H4 (cell line): ENCODE measurements around the gene CCDC8. TPM values are rescaled to one million over a fixed set of nuclear protein-coding genes. Genes with fewer than 3 reads are reported as not detected.
"Not testable (repeated sequence)": the region's sequence is repeated elsewhere in the genome, so short reads cannot be mapped to it uniquely, and the experiment has no call there.

Experiments
- DNase-seq: peaks from one replicate; pipeline ENCODE4 v3.0.0-alpha.2; 2015; ENCODE audit warnings: low spot score
- total RNA-seq: library from RNA; depleted of rRNA; stranded (reverse); fragments of >200 nt; shearing (Covaris generic); gene quantifications from 2 replicates; pipeline ENCODE4 v1.2.3, GENCODE V29; 2014

Gene CCDC8
- total RNA-seq, 1 experiment from 2014 or later: not detected

DNA sequence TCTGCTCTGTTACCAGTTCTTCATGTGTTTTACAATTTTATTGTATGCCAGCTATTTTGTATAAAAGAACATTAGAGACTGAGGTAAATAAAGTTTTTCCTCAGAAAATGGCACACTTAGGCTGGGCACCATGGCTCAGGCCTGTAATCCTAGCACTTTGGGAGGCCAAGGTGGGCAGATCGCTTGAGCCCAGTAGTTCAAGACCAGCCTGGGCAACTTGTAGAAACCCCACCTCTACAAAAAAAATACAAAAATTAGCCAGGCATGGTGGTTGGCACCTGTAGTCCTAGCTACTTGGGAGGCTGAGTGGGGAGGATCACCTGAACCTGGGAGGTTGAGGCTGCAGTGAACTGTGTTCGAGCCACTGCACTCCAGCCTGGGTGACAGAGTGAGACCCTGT lies 32.0 kb downstream of the CCDC8 start:
- no peak for DNase-seq

DNA sequence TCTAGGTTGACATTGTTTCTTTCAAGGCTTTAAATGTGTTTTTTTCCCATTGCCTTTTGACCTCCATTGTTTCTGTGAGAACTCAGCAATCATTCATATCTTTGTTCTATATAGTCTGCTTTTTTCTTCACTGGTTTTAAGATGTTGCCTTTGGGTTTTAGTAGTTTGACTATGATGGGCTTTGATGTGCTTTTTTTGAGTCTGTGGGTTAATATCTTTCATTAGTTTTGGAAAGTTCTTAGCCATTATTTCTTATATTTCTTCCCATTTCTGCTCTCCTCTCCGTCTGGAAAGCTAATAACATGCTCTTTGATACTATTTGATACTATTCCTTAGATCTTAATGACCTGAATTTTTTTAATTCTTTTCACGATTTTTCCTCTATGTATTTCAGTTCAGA lies 32.7 kb downstream of the CCDC8 start:
- no peak for DNase-seq

DNA sequence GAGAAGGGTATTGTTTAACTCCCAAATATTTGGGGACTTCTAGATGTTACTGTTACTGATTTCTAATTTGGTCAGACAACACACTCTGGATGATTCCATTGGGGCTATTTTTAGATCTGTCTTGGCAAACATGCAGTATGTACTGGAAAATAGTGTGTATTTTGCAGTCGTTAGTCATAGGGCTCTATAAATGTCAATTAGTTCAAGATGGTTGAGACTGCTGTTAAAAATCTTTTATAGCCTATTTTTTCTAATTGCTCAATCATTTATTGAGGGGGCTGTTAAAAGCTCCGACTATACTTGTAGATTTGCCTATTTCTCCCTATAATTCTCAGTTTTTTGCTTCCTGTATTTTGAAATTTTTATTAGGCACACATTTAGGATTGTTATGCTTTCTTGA lies 35.1 kb downstream of the CCDC8 start:
- DNase-seq: no peak

DNA sequence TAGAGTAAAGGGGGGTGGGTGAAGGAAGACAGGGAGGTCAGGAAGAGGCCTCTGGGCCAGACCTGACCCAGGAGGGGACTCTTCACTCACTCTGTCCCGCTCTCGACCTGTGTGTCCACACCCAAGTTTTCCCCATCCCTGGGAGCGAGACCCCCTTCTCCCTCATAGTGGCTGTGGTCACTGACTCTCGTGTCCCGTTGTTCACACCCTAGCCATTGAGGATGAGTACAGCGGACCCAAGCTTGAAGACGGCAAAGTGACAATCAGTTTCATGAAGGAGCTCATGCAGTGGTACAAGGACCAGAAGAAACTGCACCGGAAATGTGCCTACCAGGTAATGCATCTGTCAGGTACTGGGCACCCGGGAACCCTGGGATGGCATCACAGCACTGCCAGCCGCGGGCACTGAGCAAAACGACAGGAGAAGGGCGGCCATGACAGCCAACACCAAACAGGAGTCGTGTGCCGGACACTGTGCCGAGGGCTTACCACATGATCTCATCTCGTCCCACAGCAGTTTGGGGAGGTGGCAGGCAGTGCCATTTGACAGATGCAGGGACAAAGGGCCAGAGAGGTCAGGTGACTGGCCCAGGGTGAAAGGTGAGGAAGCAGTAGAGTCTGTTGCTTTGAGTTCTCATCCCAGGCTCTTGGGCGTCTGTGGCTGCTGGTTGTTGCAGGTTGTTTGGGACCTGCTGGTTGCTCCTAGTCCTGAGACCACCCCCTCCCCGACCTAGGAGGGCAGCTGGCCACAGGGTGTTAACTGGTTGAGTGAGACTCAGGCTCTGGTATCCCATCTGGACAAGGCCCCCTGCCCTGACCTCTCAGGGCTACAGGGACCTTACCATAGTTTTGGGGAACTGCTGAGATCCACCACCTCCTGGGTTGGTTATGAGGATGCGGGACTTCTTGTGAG lies 36.9 kb downstream of the CCDC8 start:
- DNase-seq: no peak

DNA sequence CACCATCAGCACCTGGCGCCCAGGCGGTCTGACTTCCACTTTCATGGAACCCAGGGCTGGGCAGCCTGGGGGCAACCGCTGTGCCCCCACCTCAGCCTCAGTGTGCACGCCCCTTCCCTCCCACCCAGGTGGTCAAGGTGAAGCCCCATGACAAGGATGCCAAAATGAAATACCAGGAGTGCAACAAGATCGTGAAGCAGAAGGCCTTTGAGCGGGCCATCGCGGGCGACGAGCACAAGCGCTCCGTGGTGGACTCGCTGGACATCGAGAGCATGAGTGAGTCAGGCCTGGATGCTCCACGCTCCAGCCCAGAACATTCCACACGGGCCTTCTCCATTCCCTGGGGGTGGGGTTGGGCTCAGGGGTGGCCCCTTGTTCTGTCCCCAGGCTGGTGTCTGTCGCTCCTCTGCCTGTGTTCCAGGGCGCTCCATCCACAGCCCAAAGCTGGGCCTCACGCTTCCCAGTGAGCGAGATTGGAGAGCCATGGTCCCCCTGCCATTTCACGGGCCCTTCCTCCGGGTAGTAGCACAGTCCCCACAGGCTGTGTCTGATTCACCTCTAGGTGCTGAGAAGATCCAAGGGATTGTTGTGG lies 37.8 kb downstream of the CCDC8 start:
- DNase-seq: not testable (repeated sequence)

DNA sequence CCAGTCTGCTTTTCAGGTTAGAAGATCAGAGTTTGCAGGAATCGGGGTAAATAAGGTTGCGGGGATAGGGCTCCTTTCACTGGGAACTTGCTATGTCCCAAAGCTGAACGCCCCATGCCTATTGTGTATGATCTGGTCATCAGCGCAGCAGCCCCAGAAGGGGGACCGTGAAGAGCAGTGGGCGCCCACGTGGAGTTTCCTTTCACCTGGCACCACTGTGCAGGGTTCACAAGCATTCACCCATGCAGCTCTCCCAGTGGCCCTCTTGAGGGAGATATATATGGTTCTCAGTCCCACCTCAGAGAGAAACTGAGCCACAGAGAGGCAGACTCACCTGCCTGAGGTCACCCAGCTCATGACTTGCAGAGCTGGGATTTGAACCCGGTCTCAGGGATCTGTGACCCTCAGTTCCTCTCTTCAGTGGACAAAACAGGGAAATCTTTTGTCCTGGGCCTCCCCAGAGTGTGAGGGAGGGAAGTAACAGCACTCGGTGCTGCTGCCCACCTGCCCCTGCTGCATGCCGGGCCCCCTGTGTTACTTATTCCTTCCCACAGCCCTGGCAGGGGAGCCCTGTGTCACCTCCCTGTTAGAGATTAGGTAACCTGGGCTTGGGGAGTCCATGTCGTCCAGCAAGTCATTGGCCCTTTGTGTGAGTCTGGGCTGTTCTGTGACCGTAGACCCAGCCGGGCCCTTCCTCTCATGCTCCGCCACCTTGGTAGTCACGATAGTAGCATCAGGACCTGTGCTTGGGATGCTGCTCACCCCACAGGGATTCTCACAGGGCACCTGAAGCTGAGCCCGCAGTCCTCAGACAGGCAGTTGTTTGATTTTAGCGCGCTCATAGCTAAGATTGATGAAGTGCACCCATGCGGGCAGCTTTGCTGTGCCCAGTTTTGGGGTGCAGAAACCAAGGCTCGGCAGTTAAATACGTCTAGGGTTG lies 38.6 kb downstream of the CCDC8 start:
- no peak for DNase-seq

DNA sequence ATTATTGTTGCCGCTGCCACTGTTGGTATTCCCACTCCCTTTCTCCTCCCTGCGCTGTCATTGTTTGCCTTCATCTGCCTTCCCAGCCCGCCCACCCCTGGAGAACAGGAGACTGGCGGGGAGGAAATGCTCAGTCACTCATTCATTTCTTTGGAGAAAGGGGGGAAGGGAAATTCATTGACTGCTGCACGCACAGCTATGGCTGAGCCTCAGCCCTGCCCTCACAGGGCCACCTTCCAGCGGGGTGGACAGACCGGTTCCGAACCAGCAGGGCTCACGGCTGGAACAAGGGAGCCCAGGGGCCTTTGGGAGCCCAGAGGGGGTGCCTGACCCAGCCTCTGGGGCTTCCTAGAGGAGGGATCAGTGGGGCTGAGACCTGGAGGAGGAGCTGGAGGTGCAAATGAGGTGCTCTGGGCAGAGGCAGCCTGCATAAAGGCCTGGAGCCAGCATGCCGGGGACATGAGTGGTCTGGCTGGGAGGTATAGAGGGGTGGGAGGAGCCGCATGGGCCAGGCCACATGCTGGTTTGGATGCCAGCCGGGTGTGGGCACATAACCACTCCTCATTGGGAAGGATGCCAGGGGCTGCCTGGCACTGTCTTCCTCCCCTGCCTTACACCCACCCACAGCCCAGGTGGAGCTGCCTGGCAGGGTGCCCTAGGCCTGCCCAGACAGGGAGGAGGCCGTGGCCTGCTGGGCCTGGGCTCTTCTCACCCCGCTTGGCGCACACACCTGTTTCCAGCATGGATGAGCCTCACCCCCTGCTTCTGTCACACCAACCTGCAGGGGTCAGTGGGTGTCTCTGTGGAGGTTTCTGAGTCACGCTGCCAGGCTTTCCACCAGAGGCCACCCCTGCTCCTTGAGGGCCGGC lies 39.6 kb downstream of the CCDC8 start:
- DNase-seq: peak; percentile 97

DNA sequence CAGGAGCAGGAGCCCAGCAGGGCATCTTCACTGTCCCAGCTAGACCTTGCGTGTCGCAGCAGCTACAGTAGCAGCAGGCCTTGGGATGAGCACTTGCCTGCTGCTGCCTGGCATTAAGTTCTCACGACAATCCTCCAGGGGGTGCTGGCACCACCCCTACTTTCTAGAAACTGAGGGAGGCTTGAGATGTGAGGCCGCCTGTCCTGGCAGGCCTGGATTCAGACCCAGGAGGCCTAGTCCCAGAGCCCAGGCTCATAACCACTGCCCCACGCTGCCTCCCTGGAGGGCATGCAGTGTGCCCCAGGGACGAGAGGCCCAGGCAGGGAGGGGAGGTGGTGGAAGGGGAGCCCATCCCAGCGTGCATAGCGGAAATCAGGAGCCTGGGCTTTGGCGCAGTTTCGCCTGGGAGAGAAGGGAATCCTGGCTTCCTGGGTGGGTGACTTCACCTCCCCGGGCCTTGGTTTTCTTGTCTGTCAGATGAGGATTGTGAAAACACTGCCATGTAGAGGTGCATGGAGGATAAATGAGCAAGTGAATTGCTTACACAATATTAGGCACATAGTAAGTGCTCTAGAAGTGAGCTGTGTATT lies 40.4 kb downstream of the CCDC8 start:
- DNase-seq: peak; percentile 49

DNA sequence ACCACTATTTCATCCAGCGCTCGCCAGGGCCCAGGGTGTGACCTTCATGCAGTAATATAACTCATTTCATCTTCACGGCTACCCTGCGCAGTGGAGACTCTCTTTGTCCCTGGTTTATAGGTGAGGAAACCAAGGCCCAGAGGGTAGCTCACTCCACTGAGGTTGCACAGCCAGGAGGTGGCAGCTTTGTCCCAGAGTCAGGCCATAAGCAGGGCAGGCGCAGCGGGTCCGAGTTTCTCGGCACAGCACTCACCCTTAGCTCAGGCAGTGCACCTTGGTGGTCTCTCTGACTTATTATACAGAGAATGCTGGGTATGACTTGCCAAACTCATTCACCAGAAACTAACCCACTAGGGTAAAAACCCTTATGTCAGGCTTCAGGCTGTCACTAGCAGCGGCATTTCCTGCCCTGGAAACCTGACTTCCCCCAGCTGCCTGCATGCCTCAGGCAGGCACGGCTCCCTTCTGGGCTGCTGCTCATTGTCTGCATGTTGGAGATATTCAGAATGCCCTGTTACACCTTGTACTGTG lies 41.9 kb downstream of the CCDC8 start:
- no peak for DNase-seq

DNA sequence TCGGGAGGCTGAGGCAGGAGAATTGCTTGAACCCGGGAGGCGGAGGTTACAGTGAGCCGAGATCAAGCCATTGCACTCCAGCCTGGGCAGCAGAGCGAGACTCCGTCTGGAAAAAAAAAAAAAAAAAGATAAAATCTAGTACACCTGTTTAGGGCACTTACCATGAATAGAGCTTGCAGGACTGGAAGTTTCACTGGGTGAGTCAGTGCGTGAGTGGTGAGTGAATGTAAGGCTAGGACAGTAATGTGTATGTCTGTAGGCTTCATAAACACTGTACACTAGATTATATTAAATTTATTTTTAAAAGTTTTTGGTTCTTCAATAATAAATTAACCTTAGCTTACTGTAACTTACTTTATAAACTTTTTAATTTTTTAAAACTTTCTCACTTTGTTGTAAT lies 43.5 kb downstream of the CCDC8 start:
- DNase-seq: no peak

DNA sequence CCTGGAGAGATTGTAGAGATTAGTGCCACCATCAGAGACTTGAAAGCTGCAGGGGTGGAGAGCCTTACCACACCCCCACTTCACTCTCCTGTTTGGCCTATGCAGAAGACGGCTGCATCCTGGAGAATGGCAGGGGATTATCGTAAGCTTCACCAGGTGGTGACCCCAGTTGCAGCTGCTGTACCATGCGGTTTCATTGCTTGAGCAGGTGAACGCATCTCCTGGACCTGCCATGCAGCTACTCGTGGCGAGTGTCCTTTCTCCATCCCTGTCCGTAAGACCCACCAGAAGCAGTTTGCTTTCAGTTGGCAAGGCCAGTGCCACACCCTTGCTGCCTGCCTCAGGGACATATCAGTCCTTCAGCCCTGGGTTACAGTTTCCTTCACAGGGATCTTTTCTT lies 45.2 kb downstream of the CCDC8 start:
- DNase-seq: no peak

DNA sequence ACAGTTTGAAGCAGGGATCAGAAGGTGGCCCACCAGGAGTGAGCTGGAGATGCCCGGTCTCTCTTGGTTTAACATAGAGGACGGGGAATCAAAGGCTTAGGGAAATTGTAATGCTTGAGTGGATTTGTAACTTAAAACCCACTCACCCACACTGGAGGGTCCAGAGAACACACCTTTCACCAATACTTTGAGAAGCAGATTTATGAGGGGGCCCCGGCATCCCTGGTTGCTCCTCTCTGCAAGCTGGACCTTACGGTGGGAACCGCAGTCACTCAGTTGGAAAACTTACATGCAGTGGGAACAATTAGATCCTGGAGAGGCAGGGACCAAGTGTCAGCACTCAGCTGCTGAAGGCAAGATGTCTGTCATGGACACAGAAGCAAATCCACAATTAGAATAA lies 45.9 kb downstream of the CCDC8 start:
- no peak for DNase-seq

DNA sequence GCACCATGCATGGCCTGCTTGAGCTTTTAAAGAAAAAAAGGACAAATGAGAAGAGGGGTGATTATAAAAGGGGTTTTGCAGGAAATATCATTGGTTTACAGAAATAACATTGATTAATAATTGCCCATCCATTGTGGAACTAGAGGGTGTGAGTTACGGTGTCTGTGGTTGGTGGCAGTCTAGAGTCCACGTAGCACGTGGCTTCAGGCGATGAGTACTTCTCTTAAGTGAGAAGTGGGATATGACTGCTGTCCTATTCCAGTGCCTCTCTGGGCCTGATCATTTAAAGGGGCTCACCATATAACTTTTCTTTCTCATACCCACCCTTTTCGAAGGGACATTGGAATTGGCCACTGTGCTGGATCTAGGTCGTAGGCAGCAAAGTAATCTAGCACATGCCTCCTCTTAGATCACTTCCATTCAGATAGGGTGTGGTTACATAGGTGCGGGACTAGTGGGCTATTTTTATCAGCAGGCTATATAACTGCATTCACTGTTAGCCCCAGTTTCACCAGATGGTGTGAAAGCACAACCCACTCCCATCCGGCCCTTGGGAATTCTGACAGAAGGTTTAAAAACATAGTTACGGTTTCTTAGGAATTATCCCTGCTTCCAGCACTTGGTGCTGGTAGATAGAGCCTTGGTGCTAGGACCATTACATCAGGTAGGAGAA lies 46.6 kb downstream of the CCDC8 start:
- DNase-seq: no peak

DNA sequence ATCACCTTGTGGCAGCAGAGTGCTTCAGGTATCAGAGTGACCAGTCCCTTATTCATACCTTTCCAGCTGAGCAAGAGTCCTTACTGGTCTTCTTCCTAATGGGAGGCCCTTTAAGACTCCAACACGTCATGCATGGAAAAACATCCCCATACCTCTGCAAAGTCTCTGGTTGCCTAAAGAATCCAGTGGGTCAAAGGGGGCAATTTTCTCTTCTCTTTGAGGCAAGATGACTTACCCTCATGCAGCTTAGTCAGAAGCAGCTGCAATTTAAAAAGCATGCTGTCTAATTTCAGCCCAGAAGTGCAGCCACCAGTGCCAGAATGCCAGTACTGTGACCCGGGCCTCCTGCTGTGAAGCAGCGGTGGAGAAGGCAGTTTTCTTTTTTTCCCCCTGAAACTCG lies 47.8 kb downstream of the CCDC8 start:
- DNase-seq: no peak

DNA sequence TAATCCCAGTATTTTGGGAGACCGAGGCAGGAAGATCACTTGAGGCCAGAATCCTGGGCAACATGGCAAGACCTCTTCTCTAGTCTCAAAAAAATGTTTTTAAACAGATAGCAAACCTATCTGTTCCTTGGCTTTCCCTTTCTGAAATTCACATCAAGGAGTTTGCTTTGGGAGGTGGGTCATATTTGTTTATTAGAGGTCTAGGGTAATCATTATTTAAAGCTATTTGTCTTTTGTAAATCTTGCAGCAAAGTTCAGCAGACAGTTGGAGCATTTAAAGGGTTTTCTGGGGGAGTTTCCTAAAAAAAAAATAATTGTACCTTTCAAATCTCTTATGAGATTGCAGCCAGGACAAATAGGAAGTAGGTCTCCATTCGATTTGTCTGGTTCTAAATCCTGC lies 49.0 kb downstream of the CCDC8 start:
- DNase-seq: no peak

DNA sequence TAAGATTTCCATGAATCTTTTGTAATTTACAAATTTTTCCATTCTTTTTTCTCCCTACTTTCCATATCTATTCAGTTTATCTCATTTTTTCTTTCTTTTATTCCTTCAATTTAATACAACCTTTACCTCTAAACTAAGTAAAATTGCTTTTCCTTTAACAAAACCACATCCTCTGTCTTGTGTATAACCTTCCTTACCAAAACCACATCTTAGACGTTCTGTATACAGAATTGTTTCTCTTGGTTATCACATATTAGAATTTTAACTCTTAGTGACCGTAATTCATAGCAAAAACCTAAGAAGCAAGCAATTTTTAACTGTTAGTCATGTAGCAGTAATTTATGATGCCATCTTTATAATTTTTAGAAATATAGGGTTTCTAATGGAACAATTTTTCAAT lies 51.4 kb downstream of the CCDC8 start:
- no peak for DNase-seq
